Vagina (tissue), 2 donors: Measurements from ENCODE around the gene IVNS1ABP. TPM values are rescaled to one million over a fixed set of nuclear protein-coding genes. Genes with fewer than 3 reads are reported as not detected.

Source experiments
- DNase-seq, 2 donors: peaks; one replicate each; pipeline ENCODE4 v3.0.0-alpha.2; 2017; ENCODE audit errors: extremely low spot score in 2 of 2
- H3K27ac ChIP-seq: fragments of 200-600 bp; sonication (generic); one replicate; pipeline ENCODE4 v1.5.1; 2019
- H3K27me3 ChIP-seq: fragments of 200-600 bp; sonication (generic); one replicate; pipeline ENCODE4 v1.5.1; 2019
- H3K36me3 ChIP-seq, 2 donors: fragments of 200-600 bp; sonication (generic); one replicate each; pipeline ENCODE4 v1.5.1; 2017 to 2019
- H3K4me1 ChIP-seq: fragments of 200-600 bp; sonication (generic); one replicate; pipeline ENCODE4 v1.5.1; 2019
- H3K4me3 ChIP-seq, 2 donors: fragments of 200-600 bp; sonication (generic); 1 replicate in 1 of 2; 2 replicates in 1 of 2; pipeline ENCODE4 v1.5.1; 2016 to 2019
- H3K9me3 ChIP-seq: fragments of 200-600 bp; sonication (generic); one replicate; pipeline ENCODE4 v1.5.1; 2019
- POLR2A ChIP-seq, 2 donors: fragments of 450-650 bp; IDR thresholded peaks; one replicate each; pipeline ENCODE4 v1.6.1; 2017; ENCODE audit warnings: antibody characterized with exemption in 2 of 2, mild to moderate bottlenecking in 2 of 2, moderate library complexity in 2 of 2
- POLR2AphosphoS5 ChIP-seq, 2 donors: sonication (generic); formaldehyde crosslinking; IDR thresholded peaks; one replicate each; pipeline ENCODE4 v1.9.0; 2017; ENCODE audit warnings: antibody characterized with exemption in 2 of 2, mild to moderate bottlenecking in 2 of 2, low read depth in 1 of 2; ENCODE audit not compliant: insufficient read depth in 1 of 2
- intact Hi-C: fragments of 100-400 bp; cut with DNase I; formaldehyde crosslinking; loops from one replicate; pipeline ENCODE4 v1.15.1; 2023
- total RNA-seq: library from RNA; depleted of rRNA; stranded (reverse); fragments of >200 nt; gene quantifications from one replicate; pipeline ENCODE4 v1.2.3, GENCODE V29; 2016
- TF ChIP-seq, protein P1 (sequence below), 3 experiments: fragments of 450-650 bp in 2 of 3; fragments of 200-600 bp in 1 of 3; sonication (generic) in 1 of 3; IDR thresholded peaks; one replicate each; pipeline ENCODE4 v1.5.1; 2017 to 2019; ENCODE audit warnings: antibody characterized with exemption in 3 of 3, mild to moderate bottlenecking in 2 of 3, moderate library complexity in 2 of 3

IVNS1ABP gene
- total RNA-seq, 1 donor from 2014 or later: 125 TPM

DNA sequence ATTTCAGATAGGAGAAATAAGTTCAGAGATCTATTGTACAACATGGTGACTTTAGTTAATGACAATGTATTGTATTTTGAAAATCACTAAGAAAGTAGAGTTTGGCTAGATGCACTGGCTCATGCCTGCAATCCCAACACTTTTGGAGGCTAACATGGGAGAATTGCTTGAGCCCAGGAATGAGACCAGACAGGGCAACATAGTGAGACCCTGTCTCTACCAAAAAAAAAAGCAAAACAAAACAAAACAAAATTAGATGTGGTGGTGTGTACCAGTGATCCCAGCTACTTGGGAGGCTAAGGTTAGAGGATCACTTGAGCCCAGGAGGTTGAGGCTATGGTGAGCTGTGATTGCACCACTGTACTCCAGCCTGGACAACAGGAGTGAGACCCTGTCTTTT, 27.2 kb downstream of the IVNS1ABP start:
- Histone ChIP-seq H3K27me3 (no peaks in the 10 kb centered on the region), H3K9me3 (no peaks in the 10 kb centered on the region), H3K36me3 (no peaks in the 10 kb centered on the region), H3K4me3 (no peak overlapping the region), H3K27ac (no peak overlapping the region), H3K4me1 (peaks cover 9% of the 10 kb centered on the region)
- intact Hi-C loops: no loop called here
- no peak for DNase-seq
- TF ChIP-seq POLR2AphosphoS5 (IDR thresholded peaks at IDR 0.05; ENCODE audit: insufficient read depth in 1 of 2, low read depth in 1 of 2): no peak
- TF ChIP-seq POLR2A (IDR thresholded peaks at IDR 0.05): no peak
- TF ChIP-seq, protein P1, sequence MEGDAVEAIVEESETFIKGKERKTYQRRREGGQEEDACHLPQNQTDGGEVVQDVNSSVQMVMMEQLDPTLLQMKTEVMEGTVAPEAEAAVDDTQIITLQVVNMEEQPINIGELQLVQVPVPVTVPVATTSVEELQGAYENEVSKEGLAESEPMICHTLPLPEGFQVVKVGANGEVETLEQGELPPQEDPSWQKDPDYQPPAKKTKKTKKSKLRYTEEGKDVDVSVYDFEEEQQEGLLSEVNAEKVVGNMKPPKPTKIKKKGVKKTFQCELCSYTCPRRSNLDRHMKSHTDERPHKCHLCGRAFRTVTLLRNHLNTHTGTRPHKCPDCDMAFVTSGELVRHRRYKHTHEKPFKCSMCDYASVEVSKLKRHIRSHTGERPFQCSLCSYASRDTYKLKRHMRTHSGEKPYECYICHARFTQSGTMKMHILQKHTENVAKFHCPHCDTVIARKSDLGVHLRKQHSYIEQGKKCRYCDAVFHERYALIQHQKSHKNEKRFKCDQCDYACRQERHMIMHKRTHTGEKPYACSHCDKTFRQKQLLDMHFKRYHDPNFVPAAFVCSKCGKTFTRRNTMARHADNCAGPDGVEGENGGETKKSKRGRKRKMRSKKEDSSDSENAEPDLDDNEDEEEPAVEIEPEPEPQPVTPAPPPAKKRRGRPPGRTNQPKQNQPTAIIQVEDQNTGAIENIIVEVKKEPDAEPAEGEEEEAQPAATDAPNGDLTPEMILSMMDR (IDR thresholded peaks at IDR 0.05): no peak

DNA sequence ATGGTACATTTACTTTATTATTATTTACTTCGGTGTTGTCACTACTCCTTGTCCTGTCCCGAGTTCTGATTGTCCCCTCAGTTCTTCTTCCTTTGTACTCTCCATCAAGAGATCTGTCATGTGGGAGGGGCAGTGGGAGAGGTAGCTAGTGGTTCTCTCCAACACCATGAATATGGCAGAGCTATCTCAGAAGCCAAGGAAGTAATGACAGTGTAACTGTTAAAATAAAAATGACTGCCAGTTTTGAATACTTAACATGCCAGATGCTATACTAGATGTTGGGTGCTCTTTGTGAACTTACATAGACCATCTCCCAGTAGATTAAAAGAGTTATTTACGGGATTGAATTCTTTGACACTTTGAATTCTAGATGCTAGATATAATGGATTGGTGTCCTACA, 28.6 kb downstream of the IVNS1ABP start:
- DNase-seq: no peak
- H3K27me3 ChIP-seq: no peaks in the 10 kb centered on the region
- H3K36me3 ChIP-seq: no peaks in the 10 kb centered on the region
- intact Hi-C loops: no loop called here
- H3K4me1 ChIP-seq: peaks cover 9% of the 10 kb centered on the region
- no peaks in the 10 kb centered on the region for H3K9me3 ChIP-seq
- H3K27ac ChIP-seq: no peak overlapping the region
- H3K4me3 ChIP-seq: no peak overlapping the region
- TF ChIP-seq POLR2AphosphoS5 (IDR thresholded peaks at IDR 0.05; ENCODE audit: insufficient read depth in 1 of 2, low read depth in 1 of 2): no peak
- TF ChIP-seq, protein P1 (IDR thresholded peaks at IDR 0.05): no peak
- no peak for TF ChIP-seq POLR2A (IDR thresholded peaks at IDR 0.05)

DNA sequence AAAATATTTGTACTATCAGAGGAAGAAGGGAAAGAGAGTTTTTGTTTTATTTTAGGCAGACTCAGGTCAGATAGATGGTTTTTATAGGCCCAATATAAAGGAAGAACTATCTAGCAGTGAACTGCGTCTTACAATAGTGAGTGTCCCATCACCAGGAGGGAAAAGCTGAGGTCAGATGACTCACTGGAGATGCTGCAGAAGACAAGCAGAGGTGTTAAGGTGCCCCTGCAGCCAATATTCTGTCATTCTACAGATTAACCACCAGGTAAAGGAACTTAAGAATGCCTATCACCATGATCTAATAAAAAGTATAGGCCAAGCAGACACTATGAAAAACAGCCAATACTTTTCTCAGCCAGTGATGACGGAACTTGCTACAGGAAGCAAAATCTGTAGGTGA, 29.6 kb downstream of the IVNS1ABP start:
- H3K4me1 ChIP-seq: peaks cover 1% of the 10 kb centered on the region
- no peak overlapping the region for H3K4me3 ChIP-seq
- intact Hi-C loops: no loop called here
- no peak overlapping the region for H3K27ac ChIP-seq
- H3K36me3 ChIP-seq: no peaks in the 10 kb centered on the region
- TF ChIP-seq POLR2A (IDR thresholded peaks at IDR 0.05): no peak
- TF ChIP-seq POLR2AphosphoS5 (IDR thresholded peaks at IDR 0.05; ENCODE audit: insufficient read depth in 1 of 2, low read depth in 1 of 2): no peak
- TF ChIP-seq, protein P1 (IDR thresholded peaks at IDR 0.05): no peak
- DNase-seq: no peak
- H3K9me3 ChIP-seq: no peaks in the 10 kb centered on the region
- H3K27me3 ChIP-seq: no peaks in the 10 kb centered on the region

DNA sequence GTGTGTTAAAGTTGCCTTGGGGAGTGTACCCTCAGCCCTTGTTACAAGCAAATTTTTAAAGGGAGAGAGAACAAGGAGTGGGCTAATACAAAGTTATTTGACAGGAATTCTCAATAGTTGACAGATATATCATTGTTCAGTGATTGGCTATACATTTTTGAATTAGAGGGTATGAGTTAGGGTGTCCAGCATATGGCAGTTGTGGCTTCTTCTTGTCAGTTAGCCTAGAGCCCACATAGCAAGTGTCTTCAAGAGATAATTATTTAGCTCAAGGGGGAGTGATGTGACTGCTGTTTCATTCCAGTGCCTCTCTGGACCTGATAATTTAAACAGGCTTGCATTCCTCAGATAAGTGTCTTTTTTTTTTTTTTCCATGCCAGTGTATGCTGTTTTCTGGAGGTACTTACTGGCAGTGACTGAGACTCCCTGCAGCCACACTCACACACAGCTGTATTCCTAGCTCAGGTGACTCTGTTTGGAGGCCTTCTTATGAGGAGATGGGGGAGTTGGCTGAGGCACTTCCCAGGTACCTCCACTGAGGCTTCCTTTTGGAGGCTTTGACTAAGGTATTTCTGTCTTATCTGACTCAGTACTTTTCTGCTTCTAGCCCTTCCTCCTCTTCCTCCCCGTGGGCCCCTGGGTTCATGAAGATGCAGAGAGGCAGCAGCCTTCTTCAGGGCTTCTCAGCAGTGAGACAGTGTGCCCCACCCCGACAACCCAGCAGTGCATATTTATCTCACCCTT, 32.3 kb downstream of the IVNS1ABP start:
- no peak overlapping the region for H3K27ac ChIP-seq
- no peaks in the 10 kb centered on the region for H3K27me3 ChIP-seq
- H3K4me3 ChIP-seq: no peak overlapping the region
- intact Hi-C loops: no loop called here
- no peaks in the 10 kb centered on the region for H3K4me1 ChIP-seq
- TF ChIP-seq POLR2AphosphoS5 (IDR thresholded peaks at IDR 0.05; ENCODE audit: insufficient read depth in 1 of 2, low read depth in 1 of 2) (no peak), POLR2A (IDR thresholded peaks at IDR 0.05) (no peak)
- TF ChIP-seq, protein P1 (IDR thresholded peaks at IDR 0.05): no peak
- H3K36me3 ChIP-seq: no peaks in the 10 kb centered on the region
- no peaks in the 10 kb centered on the region for H3K9me3 ChIP-seq
- no peak for DNase-seq

DNA sequence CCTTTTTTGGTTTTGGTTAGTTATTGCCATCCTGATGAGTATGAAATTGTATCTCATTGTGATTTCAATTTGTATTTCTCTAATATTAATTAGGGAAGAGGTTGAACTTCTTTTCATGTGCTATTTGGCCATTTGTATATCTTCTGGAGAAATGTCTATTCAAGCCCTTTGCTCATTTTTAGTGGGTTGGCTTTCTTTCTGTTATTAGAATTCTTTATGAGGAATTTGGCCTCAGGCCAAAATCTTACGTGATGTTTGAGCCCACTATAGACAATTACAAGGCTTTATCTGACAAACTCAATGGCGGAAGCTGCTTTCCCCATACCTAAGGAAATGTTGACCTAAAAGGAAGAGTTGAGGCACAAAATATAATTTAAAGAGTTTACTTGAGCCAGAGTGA, 32.9 kb downstream of the IVNS1ABP start:
- intact Hi-C loops: no loop called here
- H3K36me3 ChIP-seq: no peaks in the 10 kb centered on the region
- H3K4me3 ChIP-seq: no peak overlapping the region
- TF ChIP-seq POLR2AphosphoS5 (IDR thresholded peaks at IDR 0.05; ENCODE audit: insufficient read depth in 1 of 2, low read depth in 1 of 2) (no peak), POLR2A (IDR thresholded peaks at IDR 0.05) (no peak)
- TF ChIP-seq, protein P1 (IDR thresholded peaks at IDR 0.05): no peak
- no peak overlapping the region for H3K27ac ChIP-seq
- H3K4me1 ChIP-seq: no peaks in the 10 kb centered on the region
- H3K27me3 ChIP-seq: no peaks in the 10 kb centered on the region
- DNase-seq: no peak
- no peaks in the 10 kb centered on the region for H3K9me3 ChIP-seq
